MM.1S (cell line): Measurements from ENCODE around the gene SLC6A3.

Experiments used
- DNase-seq: peaks from one replicate; pipeline ENCODE4 v3.0.0-alpha.2; 2015
- H2AFZ ChIP-seq: fragments of 300-600 bp; sonication (generic); 2 replicates; pipeline ENCODE4 v1.6.0; 2016; ENCODE audit warnings: antibody characterized with exemption, low read length
- H3F3A ChIP-seq: fragments of 300-600 bp; sonication (generic); 2 replicates; pipeline ENCODE4 v1.6.1; 2016; ENCODE audit warnings: mild to moderate bottlenecking, antibody characterized with exemption, low read length, moderate library complexity, mixed read lengths; ENCODE audit not compliant: insufficient read depth
- H3K27ac ChIP-seq: fragments of 300-600 bp; sonication (generic); 2 replicates; pipeline ENCODE4 v1.5.1; 2016; ENCODE audit warnings: mild to moderate bottlenecking, low read length
- H3K27me3 ChIP-seq: fragments of 300-600 bp; sonication (generic); replicated peaks from 2 replicates; pipeline ENCODE4 v1.6.0; 2016; ENCODE audit warnings: low read length; ENCODE audit not compliant: insufficient read depth
- H3K36me3 ChIP-seq: fragments of 300-600 bp; sonication (generic); replicated peaks from 2 replicates; pipeline ENCODE4 v1.6.1; 2016; ENCODE audit warnings: mild to moderate bottlenecking, low read length, mixed read lengths; ENCODE audit not compliant: insufficient read depth
- H3K4me1 ChIP-seq: fragments of 300-600 bp; sonication (generic); 2 replicates; pipeline ENCODE4 v1.6.1; 2016; ENCODE audit warnings: low read length, mixed read lengths
- H3K4me2 ChIP-seq: fragments of 300-600 bp; sonication (generic); 2 replicates; pipeline ENCODE4 v1.6.0; 2016; ENCODE audit warnings: low read depth, low read length
- H3K4me3 ChIP-seq: fragments of 300-600 bp; sonication (generic); 2 replicates; pipeline ENCODE4 v1.5.1; 2016; ENCODE audit warnings: low read length, mixed read lengths
- H3K79me2 ChIP-seq: fragments of 300-600 bp; sonication (generic); 2 replicates; pipeline ENCODE4 v1.6.1; 2016; ENCODE audit warnings: mixed run types, low read length, mixed read lengths
- H3K9ac ChIP-seq: fragments of 300-600 bp; sonication (generic); 2 replicates; pipeline ENCODE4 v1.6.1; 2016; ENCODE audit warnings: low read length, mixed read lengths
- H3K9me2 ChIP-seq: fragments of 300-600 bp; sonication (generic); replicated peaks from 2 replicates; pipeline ENCODE4 v1.6.1; 2016; ENCODE audit warnings: mild to moderate bottlenecking, low read length, mixed read lengths; ENCODE audit not compliant: insufficient read depth
- H3K9me3 ChIP-seq: fragments of 300-600 bp; sonication (generic); replicated peaks from 2 replicates; pipeline ENCODE4 v1.6.1; 2016; ENCODE audit warnings: mild to moderate bottlenecking, low read length, mixed read lengths; ENCODE audit not compliant: insufficient read depth
- H4K20me1 ChIP-seq: fragments of 300-600 bp; sonication (generic); 2 replicates; pipeline ENCODE4 v1.6.1; 2016; ENCODE audit warnings: mild to moderate bottlenecking, low read length, moderate library complexity, mixed read lengths; ENCODE audit not compliant: insufficient read depth
- EZH2 ChIP-seq: fragments of 300-600 bp; sonication (generic); optimal IDR thresholded peaks from 2 replicates; pipeline ENCODE3; 2017; ENCODE audit warnings: low read depth, mild to moderate bottlenecking, antibody characterized with exemption, low read length, mixed read lengths
- EZH2phosphoT487 ChIP-seq: fragments of 300-600 bp; sonication (generic); IDR thresholded peaks from 2 replicates; pipeline ENCODE4 v1.6.1; 2018; ENCODE audit warnings: antibody characterized with exemption, low read length
- TF ChIP-seq, protein P1 (sequence below): fragments of 300-600 bp; sonication (generic); IDR thresholded peaks from 2 replicates; pipeline ENCODE4 v1.5.1; 2016; ENCODE audit warnings: antibody characterized with exemption, low read length, mixed read lengths

SLC6A3 gene

DNA sequence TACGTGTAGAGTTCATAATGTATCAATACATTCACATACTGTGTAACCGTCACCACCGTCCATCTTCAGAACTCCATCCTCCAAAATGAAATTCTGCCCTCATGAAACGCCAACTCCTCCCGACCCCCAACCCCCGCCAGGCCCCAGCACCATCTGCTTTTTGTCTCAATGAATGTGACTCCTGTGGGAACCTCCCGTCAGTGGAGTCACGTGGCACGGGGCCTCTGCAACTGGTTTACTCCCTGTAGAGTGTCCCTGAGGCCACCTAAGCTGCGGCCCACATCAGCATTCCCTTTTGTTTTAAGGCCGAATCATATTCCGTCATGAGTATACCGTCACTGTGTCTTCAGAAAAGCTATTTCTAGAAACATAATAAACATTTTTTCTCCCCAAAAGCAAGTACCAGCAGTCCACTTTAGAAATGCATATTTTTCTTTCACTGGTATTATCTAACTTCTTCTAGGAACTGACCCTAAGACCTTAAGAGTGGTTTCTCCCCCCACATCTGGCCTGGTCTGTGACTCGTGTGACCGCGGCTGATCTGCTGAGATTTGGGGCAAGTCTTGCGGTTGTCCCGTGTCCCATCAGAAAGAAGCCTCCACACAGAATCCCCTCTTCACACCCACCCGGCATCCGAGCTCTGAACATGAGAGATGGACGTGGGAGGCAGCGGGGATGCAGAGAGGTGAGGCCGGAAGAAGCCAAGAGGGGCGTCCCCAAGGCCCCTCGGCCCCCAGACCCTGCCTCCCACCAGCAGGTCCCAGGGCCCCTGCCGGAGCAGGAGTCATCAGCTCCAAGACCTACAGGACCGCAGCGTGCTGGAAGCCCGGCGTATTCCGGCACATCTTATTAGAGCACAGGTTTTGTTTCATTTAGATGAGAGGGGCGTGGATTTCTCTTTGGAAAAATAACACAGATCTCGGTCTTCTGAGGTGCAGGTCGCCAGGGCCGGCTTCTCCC, 38.3 kb downstream of the SLC6A3 start:
- H3K4me2 ChIP-seq, result no peak overlapping the region
- H3K36me3 ChIP-seq, result no peaks in the 10 kb centered on the region
- H3K27me3 ChIP-seq, result peaks cover 89% of the 10 kb centered on the region
- TF ChIP-seq, protein P1, sequence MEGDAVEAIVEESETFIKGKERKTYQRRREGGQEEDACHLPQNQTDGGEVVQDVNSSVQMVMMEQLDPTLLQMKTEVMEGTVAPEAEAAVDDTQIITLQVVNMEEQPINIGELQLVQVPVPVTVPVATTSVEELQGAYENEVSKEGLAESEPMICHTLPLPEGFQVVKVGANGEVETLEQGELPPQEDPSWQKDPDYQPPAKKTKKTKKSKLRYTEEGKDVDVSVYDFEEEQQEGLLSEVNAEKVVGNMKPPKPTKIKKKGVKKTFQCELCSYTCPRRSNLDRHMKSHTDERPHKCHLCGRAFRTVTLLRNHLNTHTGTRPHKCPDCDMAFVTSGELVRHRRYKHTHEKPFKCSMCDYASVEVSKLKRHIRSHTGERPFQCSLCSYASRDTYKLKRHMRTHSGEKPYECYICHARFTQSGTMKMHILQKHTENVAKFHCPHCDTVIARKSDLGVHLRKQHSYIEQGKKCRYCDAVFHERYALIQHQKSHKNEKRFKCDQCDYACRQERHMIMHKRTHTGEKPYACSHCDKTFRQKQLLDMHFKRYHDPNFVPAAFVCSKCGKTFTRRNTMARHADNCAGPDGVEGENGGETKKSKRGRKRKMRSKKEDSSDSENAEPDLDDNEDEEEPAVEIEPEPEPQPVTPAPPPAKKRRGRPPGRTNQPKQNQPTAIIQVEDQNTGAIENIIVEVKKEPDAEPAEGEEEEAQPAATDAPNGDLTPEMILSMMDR, result no peak
- H3K4me3 ChIP-seq, result no peak overlapping the region
- no peaks in the 10 kb centered on the region for H3F3A ChIP-seq
- H3K4me1 ChIP-seq, result no peaks in the 10 kb centered on the region
- no peaks in the 10 kb centered on the region for H3K9me2 ChIP-seq
- H3K79me2 ChIP-seq, result no peaks in the 10 kb centered on the region
- H4K20me1 ChIP-seq, result no peaks in the 10 kb centered on the region
- H3K9ac ChIP-seq, result no peak overlapping the region
- no peak overlapping the region for H2AFZ ChIP-seq
- no peaks in the 10 kb centered on the region for H3K9me3 ChIP-seq
- DNase-seq, result no peak
- no peak overlapping the region for H3K27ac ChIP-seq

DNA sequence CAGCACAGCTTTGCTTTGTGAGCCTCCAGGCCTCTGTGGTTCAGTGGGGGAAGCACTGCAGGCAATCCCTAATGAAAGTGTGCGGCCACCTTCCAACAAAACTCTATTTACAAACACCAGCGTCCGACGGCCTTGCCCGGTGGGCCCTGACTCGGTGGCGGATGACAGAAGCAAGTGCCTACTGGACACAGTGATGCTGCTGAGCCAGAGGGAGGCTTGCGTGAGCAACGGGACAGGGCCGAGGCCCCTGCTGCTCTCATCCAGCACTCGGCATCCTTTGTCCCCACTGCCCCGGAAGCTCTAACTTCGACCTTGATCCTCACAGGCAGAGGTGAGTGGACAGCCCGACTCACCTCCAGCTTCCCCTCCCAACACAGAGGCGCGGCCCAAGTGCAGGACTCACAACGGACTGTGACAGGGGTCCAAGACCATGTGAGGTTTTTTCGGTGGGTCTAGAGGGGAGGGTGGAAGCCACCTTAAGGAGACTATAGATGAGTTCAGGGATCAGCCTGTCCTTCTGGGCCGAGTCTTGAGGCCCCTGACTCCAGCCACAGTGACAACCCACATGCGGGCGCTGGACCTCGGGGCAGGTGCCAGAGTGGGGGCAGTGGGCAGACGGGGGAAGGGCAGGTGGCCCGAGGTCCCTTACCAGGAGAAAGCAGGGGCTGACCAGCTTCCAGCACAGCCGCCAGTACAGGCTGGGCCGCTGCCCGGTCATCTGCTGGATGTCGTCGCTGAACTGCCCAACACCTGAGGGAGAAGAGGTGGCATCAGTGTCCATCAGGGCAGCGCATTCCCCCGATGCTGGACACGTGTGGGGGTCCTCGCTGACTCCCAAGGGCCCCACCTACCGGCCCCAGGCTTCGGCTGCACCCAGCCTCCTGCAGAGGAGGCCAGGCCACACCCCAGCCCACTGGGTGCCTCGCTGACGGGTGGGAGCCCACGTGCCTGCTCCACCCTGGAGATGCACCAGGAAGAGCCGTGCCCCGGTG, 39.4 kb downstream of the SLC6A3 start:
- H3K79me2 ChIP-seq, result no peaks in the 10 kb centered on the region
- peaks cover 95% of the 10 kb centered on the region for H3K27me3 ChIP-seq
- no peak overlapping the region for H2AFZ ChIP-seq

DNA sequence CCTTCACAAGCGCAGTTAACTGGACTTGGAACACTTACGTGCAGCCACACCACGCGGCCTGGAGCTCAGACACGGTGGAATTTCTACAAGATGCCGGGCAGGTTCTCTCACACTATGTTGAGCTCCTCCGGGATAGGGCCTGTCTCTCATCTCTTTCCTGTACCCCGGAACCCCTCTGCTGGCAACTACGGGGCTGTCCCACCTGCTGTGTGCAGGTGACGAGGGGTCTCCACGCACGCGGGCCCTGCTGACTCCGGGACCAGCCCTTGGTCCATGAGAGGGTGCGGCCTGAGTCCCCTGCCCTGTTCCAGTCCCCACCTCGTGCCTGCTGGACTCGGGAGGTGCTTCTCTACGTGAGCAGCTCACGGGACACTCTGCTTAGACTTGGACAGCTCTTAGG, 40.1 kb downstream of the SLC6A3 start:
- H3K4me3 ChIP-seq, result no peak overlapping the region
- H3F3A ChIP-seq, result no peaks in the 10 kb centered on the region
- no peaks in the 10 kb centered on the region for H3K4me1 ChIP-seq
- no peak overlapping the region for H3K27ac ChIP-seq
- no peak overlapping the region for H2AFZ ChIP-seq
- no peaks in the 10 kb centered on the region for H3K9me2 ChIP-seq
- H3K27me3 ChIP-seq, result peaks cover 93% of the 10 kb centered on the region
- DNase-seq, result no peak
- no peak overlapping the region for H3K4me2 ChIP-seq
- no peaks in the 10 kb centered on the region for H3K9me3 ChIP-seq
- no peaks in the 10 kb centered on the region for H3K79me2 ChIP-seq
- H4K20me1 ChIP-seq, result no peaks in the 10 kb centered on the region
- no peaks in the 10 kb centered on the region for H3K36me3 ChIP-seq
- TF ChIP-seq EZH2 (no peak), EZH2phosphoT487 (no peak)
- TF ChIP-seq, protein P1, result no peak
- H3K9ac ChIP-seq, result no peak overlapping the region

More for the DNA sequence above, 39.4 kb downstream of the SLC6A3 start:
- no peak for DNase-seq
- no peak overlapping the region for H3K9ac ChIP-seq
- TF ChIP-seq EZH2, result no peak
- TF ChIP-seq, protein P1, result no peak
- TF ChIP-seq EZH2phosphoT487, result no peak
- H3K9me3 ChIP-seq, result no peaks in the 10 kb centered on the region
- H3K4me2 ChIP-seq, result no peak overlapping the region
- no peaks in the 10 kb centered on the region for H3K36me3 ChIP-seq
- H3K27ac ChIP-seq, result no peak overlapping the region
- no peaks in the 10 kb centered on the region for H3F3A ChIP-seq
- H3K4me3 ChIP-seq, result no peak overlapping the region
- H3K4me1 ChIP-seq, result no peaks in the 10 kb centered on the region
- H4K20me1 ChIP-seq, result no peaks in the 10 kb centered on the region
- no peaks in the 10 kb centered on the region for H3K9me2 ChIP-seq
